Suprapubic skin (tissue), 4 donors: ENCODE data around the gene PDYN. TPM values are rescaled to one million over a fixed set of nuclear protein-coding genes. Genes with fewer than 3 reads are reported as not detected.

Experiments
- DNase-seq, 2 donors: peaks; one replicate each; pipeline ENCODE4 v3.0.0-alpha.2; 2019; ENCODE audit warnings: low spot score in 2 of 2
- H3K27ac ChIP-seq: fragments of 200-600 bp; sonication (generic); one replicate; pipeline ENCODE4 v1.5.1; 2019
- H3K27me3 ChIP-seq: fragments of 200-600 bp; sonication (generic); one replicate; pipeline ENCODE4 v1.5.1; 2019
- H3K36me3 ChIP-seq: fragments of 200-600 bp; sonication (generic); one replicate; pipeline ENCODE4 v1.5.1; 2019
- H3K4me1 ChIP-seq: fragments of 200-600 bp; sonication (generic); one replicate; pipeline ENCODE4 v1.5.1; 2019
- H3K4me3 ChIP-seq: fragments of 200-600 bp; sonication (generic); one replicate; pipeline ENCODE4 v1.5.1; 2019; ENCODE audit warnings: mild to moderate bottlenecking
- H3K9me3 ChIP-seq: fragments of 200-600 bp; sonication (generic); one replicate; pipeline ENCODE4 v1.5.1; 2019
- CTCF ChIP-seq, 2 donors: fragments of 200-600 bp in 1 of 2; fragments of 450-650 bp in 1 of 2; sonication (generic) in 1 of 2; IDR thresholded peaks; one replicate each; pipeline ENCODE4 v1.5.1; 2016 to 2019; ENCODE audit warnings: antibody characterized with exemption in 2 of 2, mild to moderate bottlenecking in 1 of 2, moderate library complexity in 1 of 2
- EP300 ChIP-seq: sonication (generic); formaldehyde crosslinking; IDR thresholded peaks from one replicate; pipeline ENCODE4 v1.6.1; 2017; ENCODE audit warnings: antibody characterized with exemption
- POLR2A ChIP-seq, 2 donors: fragments of 450-650 bp; IDR thresholded peaks; one replicate each; pipeline ENCODE4 v1.6.1; 2017; ENCODE audit warnings: antibody characterized with exemption in 2 of 2, mild to moderate bottlenecking in 2 of 2, moderate library complexity in 2 of 2
- POLR2AphosphoS5 ChIP-seq, 3 donors: sonication (generic); formaldehyde crosslinking; IDR thresholded peaks; one replicate each; pipeline ENCODE4 v1.6.1; 2017; ENCODE audit warnings: antibody characterized with exemption in 3 of 3
- WGBS: methylation state at CpG from one replicate; pipeline ENCODE4 v1.1.5; 2018; 5-methylcytosine and 5-hydroxymethylcytosine counted together
- total RNA-seq, 4 donors: library from RNA; depleted of rRNA; stranded (reverse); fragments of >200 nt; gene quantifications; one replicate each; pipeline ENCODE4 v1.1.0, GENCODE V29; 2016

Gene PDYN
- total RNA-seq, 4 donors from 2014 or later, result not detected

- no peaks in the 10 kb centered on the region for H3K9me3 ChIP-seq
- peak; percentile 87 to 88 for DNase-seq
- H3K27ac ChIP-seq, result peak overlapping the region; percentile 65
- 23% methylated on average over 9 of the region's 9 CpGs for WGBS
- H3K4me1 ChIP-seq, result peaks cover 39% of the 10 kb centered on the region
- TF ChIP-seq POLR2AphosphoS5 (IDR thresholded peaks at IDR 0.05), result peak in 1 of 3 donors; percentile 72
- TF ChIP-seq CTCF (IDR thresholded peaks at IDR 0.05), result no peak
- no peak for TF ChIP-seq EP300
- H3K36me3 ChIP-seq, result peaks cover 34% of the 10 kb centered on the region
- H3K27me3 ChIP-seq, result no peaks in the 10 kb centered on the region
- no peak overlapping the region for H3K4me3 ChIP-seq
Observed at GRCh38 chr20:1933465-1933870, 60.4 kb downstream of the PDYN start.

DNA sequence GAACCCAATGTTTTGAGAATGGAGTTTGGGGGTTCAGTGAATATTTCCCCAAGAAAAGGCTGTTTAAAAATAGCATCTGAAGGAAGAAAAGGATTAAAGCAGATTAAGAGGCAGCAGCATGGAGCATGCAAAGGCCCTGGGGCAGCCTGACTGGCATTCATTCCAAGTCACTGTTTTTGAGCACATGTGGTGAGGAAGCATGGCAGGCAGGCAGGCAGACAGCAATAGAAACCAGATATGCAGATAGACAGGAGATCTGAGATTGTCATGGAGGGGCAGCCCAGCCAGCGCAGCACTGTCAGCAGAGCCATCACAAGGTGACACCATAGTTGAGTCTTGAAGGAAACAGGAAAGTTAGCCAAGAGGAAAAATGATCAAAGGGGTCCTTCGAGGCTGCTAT lies 60.9 kb downstream of the PDYN start:
- WGBS, result 51% methylated on average over 2 of the region's 2 CpGs
- H3K4me3 ChIP-seq, result no peak overlapping the region
- H3K4me1 ChIP-seq, result peaks cover 37% of the 10 kb centered on the region
- H3K36me3 ChIP-seq, result peaks cover 36% of the 10 kb centered on the region
- no peak for TF ChIP-seq POLR2AphosphoS5 (IDR thresholded peaks at IDR 0.05)
- TF ChIP-seq POLR2A (IDR thresholded peaks at IDR 0.05), result no peak
- no peak for TF ChIP-seq EP300
- TF ChIP-seq CTCF (IDR thresholded peaks at IDR 0.05), result no peak
- no peak for DNase-seq
- no peak overlapping the region for H3K27ac ChIP-seq
- no peaks in the 10 kb centered on the region for H3K9me3 ChIP-seq
- H3K27me3 ChIP-seq, result no peaks in the 10 kb centered on the region

- DNase-seq, result no peak
- 95% methylated on average over 5 of the region's 5 CpGs for WGBS
- no peaks in the 10 kb centered on the region for H3K27me3 ChIP-seq
- no peaks in the 10 kb centered on the region for H3K9me3 ChIP-seq
- no peak overlapping the region for H3K27ac ChIP-seq
- no peak for TF ChIP-seq POLR2AphosphoS5 (IDR thresholded peaks at IDR 0.05)
- no peak for TF ChIP-seq EP300
- no peak for TF ChIP-seq CTCF (IDR thresholded peaks at IDR 0.05)
- TF ChIP-seq POLR2A (IDR thresholded peaks at IDR 0.05), result no peak
- peaks cover 37% of the 10 kb centered on the region for H3K4me1 ChIP-seq
- no peak overlapping the region for H3K4me3 ChIP-seq
- H3K36me3 ChIP-seq, result peaks cover 31% of the 10 kb centered on the region
Observed at GRCh38 chr20:1931830-1932229, 62.0 kb downstream of the PDYN start.

- TF ChIP-seq POLR2A (IDR thresholded peaks at IDR 0.05), result no peak
- no peak for TF ChIP-seq CTCF (IDR thresholded peaks at IDR 0.05)
- no peak for TF ChIP-seq POLR2AphosphoS5 (IDR thresholded peaks at IDR 0.05)
- no peak for TF ChIP-seq EP300
- Histone ChIP-seq H3K36me3 (peaks cover 26% of the 10 kb centered on the region), H3K4me3 (no peak overlapping the region), H3K4me1 (peaks cover 32% of the 10 kb centered on the region), H3K27me3 (no peaks in the 10 kb centered on the region), H3K9me3 (no peaks in the 10 kb centered on the region), H3K27ac (no peak overlapping the region)
- WGBS, result 95% methylated on average over 5 of the region's 6 CpGs
- no peak for DNase-seq
Observed at GRCh38 chr20:1930165-1930564, 63.7 kb downstream of the PDYN start.

- no peaks in the 10 kb centered on the region for H3K27me3 ChIP-seq
- no peak overlapping the region for H3K4me3 ChIP-seq
- H3K4me1 ChIP-seq, result peaks cover 25% of the 10 kb centered on the region
- TF ChIP-seq EP300 (no peak), POLR2AphosphoS5 (IDR thresholded peaks at IDR 0.05) (no peak), POLR2A (IDR thresholded peaks at IDR 0.05) (no peak), CTCF (IDR thresholded peaks at IDR 0.05) (no peak)
- no peaks in the 10 kb centered on the region for H3K9me3 ChIP-seq
- DNase-seq, result no peak
- no peak overlapping the region for H3K27ac ChIP-seq
- peaks cover 32% of the 10 kb centered on the region for H3K36me3 ChIP-seq
- WGBS, result 76% methylated on average over 3 of the region's 3 CpGs
Observed at GRCh38 chr20:1929460-1929859, 64.4 kb downstream of the PDYN start.
